ENCODE results near the gene CPO. TPM values are rescaled to one million over a fixed set of nuclear protein-coding genes. Genes with fewer than 3 reads are reported as not detected.

The CPO gene
- total RNA-seq, 1 donor from 2014 or later, result 0.89 TPM

GRCh38 chr2:207015901-207016300, 76.6 kb downstream of the CPO start:
- DNase-seq, result no peak

Other genes starting within 250 kb of the CPO start
- gene DYTN, start 221.1 kb upstream of the CPO start, total RNA-seq, result not detected
- gene MDH1B, start 174.2 kb upstream of the CPO start, total RNA-seq, result 0.99 TPM
- gene FASTKD2, start 173.9 kb upstream of the CPO start, total RNA-seq, result 38.1 TPM
- 13.6 TPM for gene KLF7, start 226.4 kb downstream of the CPO start, total RNA-seq

Measured in skin of body (tissue), 2 donors.